Measurements from ENCODE around the gene LIN7A. TPM values are rescaled to one million over a fixed set of nuclear protein-coding genes. Genes with fewer than 3 reads are reported as not detected.

LIN7A gene
- total and polyA plus RNA-seq, 2 of the 4 experiments (the other 2 are of a cell fraction): 10.8 to 24.7 TPM

DNA sequence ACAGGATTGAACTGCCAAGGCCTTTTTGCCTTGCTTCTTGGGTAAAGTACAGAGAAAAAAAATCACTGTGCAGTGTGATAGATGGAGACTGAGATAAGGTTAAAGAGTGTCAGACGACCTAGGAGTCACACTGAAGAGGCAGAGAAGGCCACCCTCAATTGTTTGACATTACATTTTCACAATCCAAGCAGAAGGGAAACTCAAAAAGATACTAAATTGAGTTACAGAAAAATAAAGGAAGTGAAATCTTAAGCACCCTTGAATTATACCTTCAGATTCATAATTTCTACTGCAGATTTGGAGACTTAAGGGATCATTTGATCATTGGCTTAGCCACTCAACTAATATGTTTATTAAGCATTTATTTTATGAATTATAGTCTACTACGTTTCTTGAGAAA, 123.9 kb downstream of the LIN7A start:
- BruUV-seq (replicated peaks): no TSS peak
- no CpG with 5 or more reads among the region's 2 CpGs for WGBS, 2 experiments (ENCODE audit: extremely low coverage in 2 of 2, insufficient read length in 1 of 2)
- Histone ChIP-seq H4K8ac (ENCODE audit: low read depth in 2 of 2, low read length in 2 of 2) (no peak overlapping the region), H3K9me3 (ENCODE audit: control insufficient read depth, insufficient read depth, low read length) (no peaks in the 10 kb centered on the region), H3K79me1 (ENCODE audit: low read depth in 1 of 2, low read length in 2 of 2) (no peaks in the 10 kb centered on the region), H3K23ac (ENCODE audit: low read depth, low read length) (no peak overlapping the region), H2BK5ac (ENCODE audit: low read depth, low read length, poor library complexity, severe bottlenecking) (no peak overlapping the region), H2AFZ (replicated peaks; ENCODE audit: low read length, poor library complexity) (no peak overlapping the region), H3K36me3 (ENCODE audit: control insufficient read depth, insufficient read depth, low read length) (no peaks in the 10 kb centered on the region), H3K18ac (ENCODE audit: low read depth, low read length) (no peak overlapping the region; the same call in 1 of the 2 replicates), H3K4me2 (ENCODE audit: low read depth, low read length) (no peak overlapping the region), H3K14ac (replicated peaks; ENCODE audit: low read depth, low read length) (no peak overlapping the region), H2AK9ac (replicated peaks; ENCODE audit: low read depth, low read length, poor library complexity) (no peak overlapping the region), H2AK5ac (ENCODE audit: low read depth, low read length) (no peak overlapping the region), H3K9me1 (ENCODE audit: insufficient read depth, low read length) (peaks cover 4% of the 10 kb centered on the region; the same call in 1 of the 2 replicates), H4K91ac (ENCODE audit: insufficient read depth, low read depth, low read length) (no peak overlapping the region; the same call in 1 of the 2 replicates), H3K56ac (ENCODE audit: extremely low read depth, insufficient read depth, low read length) (no peak overlapping the region), H2BK120ac (ENCODE audit: low read depth, low read length) (no peak overlapping the region), H3K9ac (ENCODE audit: low read depth, low read length) (no peak overlapping the region), H4K20me1 (ENCODE audit: insufficient read depth, low read length) (no peaks in the 10 kb centered on the region), H2BK20ac (ENCODE audit: low read depth, low read length) (no peak overlapping the region), H3K27me3 (ENCODE audit: control insufficient read depth, insufficient read depth, low read length) (no peaks in the 10 kb centered on the region), H3K27ac (ENCODE audit: insufficient read depth, low read length) (no peak overlapping the region), H3K4ac (ENCODE audit: low read depth, low read length) (no peak overlapping the region), H2BK15ac (ENCODE audit: low read depth, low read length) (no peak overlapping the region), H3K4me3 (ENCODE audit: insufficient read depth, low read depth, low read length) (no peak overlapping the region), H3K4me1 (ENCODE audit: control insufficient read depth, insufficient read depth, low read length) (peaks cover 7% of the 10 kb centered on the region), H4K5ac (ENCODE audit: low read depth, low read length) (no peak overlapping the region)
- intact Hi-C loops (cut with micrococcal nuclease) (no loop called here), in situ Hi-C loops (cut with MboI; ENCODE audit: low sequenced_read_pairs) (no loop called here), dilution Hi-C loops (cut with HindIII; ENCODE audit: low sequenced_read_pairs, unreplicated experiment) (no loop called here)
- ATAC-seq (ENCODE audit: low read depth): no peak
- DNase-seq: no peak
- ChIA-PET POLR2A (ENCODE audit: unreplicated experiment) (no interaction called here), CTCF (no interaction called here)
- TF ChIP-seq MAFK (IDR thresholded peaks at IDR 0.05; ENCODE audit: low read depth, low read length) (no peak), CEBPB (IDR thresholded peaks at IDR 0.05; ENCODE audit: low read depth, low read length) (no peak), RCOR1 (IDR thresholded peaks at IDR 0.05; ENCODE audit: insufficient replicate concordance, low read length) (no peak), CHD1 (IDR thresholded peaks at IDR 0.05; ENCODE audit: low read depth, low read length) (no peak), MXI1 (IDR thresholded peaks at IDR 0.05; ENCODE audit: borderline replicate concordance, low read depth, low read length) (no peak), MAZ (IDR thresholded peaks at IDR 0.05; ENCODE audit: borderline replicate concordance, low read depth, low read length) (no peak), BHLHE40 (IDR thresholded peaks at IDR 0.05; ENCODE audit: low read depth, low read length) (no peak), NFE2L2 (IDR thresholded peaks at IDR 0.05; ENCODE audit: low read depth, low read length) (no peak), SMC3 (IDR thresholded peaks at IDR 0.05; ENCODE audit: low read depth, low read length) (no peak), FOS (IDR thresholded peaks at IDR 0.05; ENCODE audit: low read depth, low read length) (no peak), RFX5 (IDR thresholded peaks at IDR 0.05; ENCODE audit: low read depth, low read length) (no peak), RAD21 (IDR thresholded peaks at IDR 0.05; ENCODE audit: low read length) (no peak)
- TF ChIP-seq, protein P1, sequence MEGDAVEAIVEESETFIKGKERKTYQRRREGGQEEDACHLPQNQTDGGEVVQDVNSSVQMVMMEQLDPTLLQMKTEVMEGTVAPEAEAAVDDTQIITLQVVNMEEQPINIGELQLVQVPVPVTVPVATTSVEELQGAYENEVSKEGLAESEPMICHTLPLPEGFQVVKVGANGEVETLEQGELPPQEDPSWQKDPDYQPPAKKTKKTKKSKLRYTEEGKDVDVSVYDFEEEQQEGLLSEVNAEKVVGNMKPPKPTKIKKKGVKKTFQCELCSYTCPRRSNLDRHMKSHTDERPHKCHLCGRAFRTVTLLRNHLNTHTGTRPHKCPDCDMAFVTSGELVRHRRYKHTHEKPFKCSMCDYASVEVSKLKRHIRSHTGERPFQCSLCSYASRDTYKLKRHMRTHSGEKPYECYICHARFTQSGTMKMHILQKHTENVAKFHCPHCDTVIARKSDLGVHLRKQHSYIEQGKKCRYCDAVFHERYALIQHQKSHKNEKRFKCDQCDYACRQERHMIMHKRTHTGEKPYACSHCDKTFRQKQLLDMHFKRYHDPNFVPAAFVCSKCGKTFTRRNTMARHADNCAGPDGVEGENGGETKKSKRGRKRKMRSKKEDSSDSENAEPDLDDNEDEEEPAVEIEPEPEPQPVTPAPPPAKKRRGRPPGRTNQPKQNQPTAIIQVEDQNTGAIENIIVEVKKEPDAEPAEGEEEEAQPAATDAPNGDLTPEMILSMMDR (conservative IDR thresholded peaks at IDR 0.05; ENCODE audit: low read depth, low read length): no peak
- TF ChIP-seq, protein P2, sequence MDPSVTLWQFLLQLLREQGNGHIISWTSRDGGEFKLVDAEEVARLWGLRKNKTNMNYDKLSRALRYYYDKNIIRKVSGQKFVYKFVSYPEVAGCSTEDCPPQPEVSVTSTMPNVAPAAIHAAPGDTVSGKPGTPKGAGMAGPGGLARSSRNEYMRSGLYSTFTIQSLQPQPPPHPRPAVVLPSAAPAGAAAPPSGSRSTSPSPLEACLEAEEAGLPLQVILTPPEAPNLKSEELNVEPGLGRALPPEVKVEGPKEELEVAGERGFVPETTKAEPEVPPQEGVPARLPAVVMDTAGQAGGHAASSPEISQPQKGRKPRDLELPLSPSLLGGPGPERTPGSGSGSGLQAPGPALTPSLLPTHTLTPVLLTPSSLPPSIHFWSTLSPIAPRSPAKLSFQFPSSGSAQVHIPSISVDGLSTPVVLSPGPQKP (IDR thresholded peaks at IDR 0.05; ENCODE audit: borderline replicate concordance, low read depth, low read length): no peak
- TF ChIP-seq, protein P3, sequence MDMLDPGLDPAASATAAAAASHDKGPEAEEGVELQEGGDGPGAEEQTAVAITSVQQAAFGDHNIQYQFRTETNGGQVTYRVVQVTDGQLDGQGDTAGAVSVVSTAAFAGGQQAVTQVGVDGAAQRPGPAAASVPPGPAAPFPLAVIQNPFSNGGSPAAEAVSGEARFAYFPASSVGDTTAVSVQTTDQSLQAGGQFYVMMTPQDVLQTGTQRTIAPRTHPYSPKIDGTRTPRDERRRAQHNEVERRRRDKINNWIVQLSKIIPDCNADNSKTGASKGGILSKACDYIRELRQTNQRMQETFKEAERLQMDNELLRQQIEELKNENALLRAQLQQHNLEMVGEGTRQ (IDR thresholded peaks at IDR 0.05; ENCODE audit: low read depth, low read length): no peak

Data from IMR-90 (cell line).